Measurements from ENCODE around the gene HOXD13.

The HOXD13 gene

GRCh38 chr2:176104316-176105077 lies 12.0 kb downstream of the HOXD13 start:
- no peak overlapping the region for H3K4me3 ChIP-seq (ENCODE audit: low read length)
- no peaks in the 10 kb centered on the region for H4K20me1 ChIP-seq (ENCODE audit: insufficient read depth, low read length)
- no peaks in the 10 kb centered on the region for H3K9me2 ChIP-seq (replicated peaks; ENCODE audit: insufficient read depth, low read length)
- no peak overlapping the region for H3K4me2 ChIP-seq (ENCODE audit: low read depth, low read length)
- no peaks in the 10 kb centered on the region for H3F3A ChIP-seq (ENCODE audit: insufficient read depth, low read length)
- DNase-seq, result no peak
- H3K27ac ChIP-seq (ENCODE audit: low read length), result no peak overlapping the region
- H3K9me3 ChIP-seq (replicated peaks; ENCODE audit: insufficient read depth, low read length), result no peaks in the 10 kb centered on the region
- no peaks in the 10 kb centered on the region for H3K4me1 ChIP-seq (ENCODE audit: low read length)
- no peak overlapping the region for H3K9ac ChIP-seq (ENCODE audit: low read length)
- no peaks in the 10 kb centered on the region for H3K79me2 ChIP-seq (ENCODE audit: low read length)
- H2AFZ ChIP-seq (ENCODE audit: low read length), result no peak overlapping the region
- no peaks in the 10 kb centered on the region for H3K36me3 ChIP-seq (replicated peaks; ENCODE audit: insufficient read depth, low read length)
- H3K27me3 ChIP-seq (replicated peaks; ENCODE audit: insufficient read depth, low read length), result peaks cover 19% of the 10 kb centered on the region
- TF ChIP-seq CTCF (IDR thresholded peaks at IDR 0.05; ENCODE audit: low read length), result no peak
- TF ChIP-seq EZH2phosphoT487 (IDR thresholded peaks at IDR 0.05; ENCODE audit: low read length), result no peak
- no peak for TF ChIP-seq EZH2 (optimal IDR thresholded peaks at IDR 0.05; ENCODE audit: low read depth, low read length)

- no peak overlapping the region for H3K4me3 ChIP-seq (ENCODE audit: low read length)
Observed at GRCh38 chr2:176105078-176105729, 12.7 kb downstream of the HOXD13 start.

DNA sequence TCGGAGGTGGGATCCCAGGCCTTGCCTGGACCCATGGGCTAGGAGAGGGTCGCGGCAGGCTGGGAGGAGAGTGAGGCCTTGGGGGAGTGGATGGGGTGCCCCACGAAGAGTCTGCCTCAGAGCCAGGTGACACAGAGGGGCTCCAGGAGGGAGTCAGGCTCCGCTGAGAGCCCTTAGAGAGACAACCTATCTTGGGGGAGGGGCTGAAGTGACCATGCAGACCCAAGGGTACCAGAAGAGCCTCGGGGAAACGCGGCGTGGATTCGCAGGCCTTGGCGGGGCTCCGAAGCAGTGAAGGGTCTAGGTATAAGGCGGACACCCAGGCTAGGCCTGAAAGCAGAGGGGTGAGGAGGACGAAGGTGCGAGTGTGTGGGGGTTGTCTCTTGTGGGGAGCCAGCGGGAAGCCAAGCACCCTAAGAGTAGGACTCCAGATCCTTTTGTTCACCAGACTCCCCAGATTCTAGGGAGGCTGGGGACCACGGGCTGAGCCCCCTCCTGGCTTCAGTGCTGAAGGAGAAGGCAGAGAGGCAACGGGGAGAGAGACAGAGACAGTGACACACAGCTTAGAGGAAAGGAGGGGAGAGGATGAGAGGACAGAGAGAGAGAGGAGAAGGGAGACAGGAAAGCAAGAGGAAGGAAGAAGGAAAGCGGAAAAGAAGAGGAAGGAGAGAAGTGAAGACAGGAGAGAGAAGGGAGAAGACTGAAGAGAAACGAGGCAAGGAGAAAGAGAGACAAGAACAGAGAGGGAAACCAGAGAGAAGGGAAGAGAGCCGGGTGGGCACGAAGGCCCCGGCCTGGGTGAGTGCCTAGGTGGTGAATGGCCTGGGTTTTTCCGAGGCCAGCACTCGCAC lies 13.4 kb downstream of the HOXD13 start:
- no peaks in the 10 kb centered on the region for H3K9me2 ChIP-seq (replicated peaks; ENCODE audit: insufficient read depth, low read length)
- no peaks in the 10 kb centered on the region for H3K36me3 ChIP-seq (replicated peaks; ENCODE audit: insufficient read depth, low read length)
- H3K4me1 ChIP-seq (ENCODE audit: low read length), result no peaks in the 10 kb centered on the region
- TF ChIP-seq EZH2phosphoT487 (IDR thresholded peaks at IDR 0.05; ENCODE audit: low read length) (no peak), CTCF (IDR thresholded peaks at IDR 0.05; ENCODE audit: low read length) (no peak), EZH2 (optimal IDR thresholded peaks at IDR 0.05; ENCODE audit: low read depth, low read length) (no peak)
- no peak for DNase-seq
- no peaks in the 10 kb centered on the region for H3K9me3 ChIP-seq (replicated peaks; ENCODE audit: insufficient read depth, low read length)
- no peak overlapping the region for H2AFZ ChIP-seq (ENCODE audit: low read length)
- peaks cover 32% of the 10 kb centered on the region for H3K27me3 ChIP-seq (replicated peaks; ENCODE audit: insufficient read depth, low read length)
- no peak overlapping the region for H3K27ac ChIP-seq (ENCODE audit: low read length)
- no peak overlapping the region for H3K9ac ChIP-seq (ENCODE audit: low read length)
- H4K20me1 ChIP-seq (ENCODE audit: insufficient read depth, low read length), result no peaks in the 10 kb centered on the region
- H3K79me2 ChIP-seq (ENCODE audit: low read length), result no peaks in the 10 kb centered on the region
- H3K4me3 ChIP-seq (ENCODE audit: low read length), result no peak overlapping the region
- H3K4me2 ChIP-seq (ENCODE audit: low read depth, low read length), result no peak overlapping the region
- H3F3A ChIP-seq (ENCODE audit: insufficient read depth, low read length), result no peaks in the 10 kb centered on the region

More at GRCh38 chr2:176105078-176105729, 12.7 kb downstream of the HOXD13 start:
- Histone ChIP-seq H3K9ac (ENCODE audit: low read length) (no peak overlapping the region), H3F3A (ENCODE audit: insufficient read depth, low read length) (no peaks in the 10 kb centered on the region), H3K9me2 (replicated peaks; ENCODE audit: insufficient read depth, low read length) (no peaks in the 10 kb centered on the region), H4K20me1 (ENCODE audit: insufficient read depth, low read length) (no peaks in the 10 kb centered on the region), H3K4me1 (ENCODE audit: low read length) (no peaks in the 10 kb centered on the region), H3K27me3 (replicated peaks; ENCODE audit: insufficient read depth, low read length) (peaks cover 26% of the 10 kb centered on the region), H3K36me3 (replicated peaks; ENCODE audit: insufficient read depth, low read length) (no peaks in the 10 kb centered on the region), H2AFZ (ENCODE audit: low read length) (no peak overlapping the region), H3K27ac (ENCODE audit: low read length) (no peak overlapping the region), H3K79me2 (ENCODE audit: low read length) (no peaks in the 10 kb centered on the region), H3K4me2 (ENCODE audit: low read depth, low read length) (no peak overlapping the region), H3K9me3 (replicated peaks; ENCODE audit: insufficient read depth, low read length) (no peaks in the 10 kb centered on the region)
- no peak for TF ChIP-seq EZH2 (optimal IDR thresholded peaks at IDR 0.05; ENCODE audit: low read depth, low read length)
- TF ChIP-seq EZH2phosphoT487 (IDR thresholded peaks at IDR 0.05; ENCODE audit: low read length), result no peak
- TF ChIP-seq CTCF (IDR thresholded peaks at IDR 0.05; ENCODE audit: low read length), result no peak
- no peak for DNase-seq

Data from MM.1S (cell line).